ENCODE results near the gene SYTL4. TPM values are rescaled to one million over a fixed set of nuclear protein-coding genes. Genes with fewer than 3 reads are reported as not detected.
A peak's percentile ranks its signal among the peaks of the same experiment; 100 is the strongest.

Gene SYTL4
- total RNA-seq, 1 donor, result 5.1 TPM

- DNase-seq (ENCODE audit: low read depth), result peak; percentile 87
- peak; percentile 8 for TF ChIP-seq CTCF (IDR thresholded peaks at IDR 0.05; ENCODE audit: insufficient read depth, low read length)
- H3K4me3 ChIP-seq (ENCODE audit: low read depth, low read length), result no peak overlapping the region
Observed at GRCh38 chrX:100649550-100650356, 82.2 kb downstream of the SYTL4 start.

DNA sequence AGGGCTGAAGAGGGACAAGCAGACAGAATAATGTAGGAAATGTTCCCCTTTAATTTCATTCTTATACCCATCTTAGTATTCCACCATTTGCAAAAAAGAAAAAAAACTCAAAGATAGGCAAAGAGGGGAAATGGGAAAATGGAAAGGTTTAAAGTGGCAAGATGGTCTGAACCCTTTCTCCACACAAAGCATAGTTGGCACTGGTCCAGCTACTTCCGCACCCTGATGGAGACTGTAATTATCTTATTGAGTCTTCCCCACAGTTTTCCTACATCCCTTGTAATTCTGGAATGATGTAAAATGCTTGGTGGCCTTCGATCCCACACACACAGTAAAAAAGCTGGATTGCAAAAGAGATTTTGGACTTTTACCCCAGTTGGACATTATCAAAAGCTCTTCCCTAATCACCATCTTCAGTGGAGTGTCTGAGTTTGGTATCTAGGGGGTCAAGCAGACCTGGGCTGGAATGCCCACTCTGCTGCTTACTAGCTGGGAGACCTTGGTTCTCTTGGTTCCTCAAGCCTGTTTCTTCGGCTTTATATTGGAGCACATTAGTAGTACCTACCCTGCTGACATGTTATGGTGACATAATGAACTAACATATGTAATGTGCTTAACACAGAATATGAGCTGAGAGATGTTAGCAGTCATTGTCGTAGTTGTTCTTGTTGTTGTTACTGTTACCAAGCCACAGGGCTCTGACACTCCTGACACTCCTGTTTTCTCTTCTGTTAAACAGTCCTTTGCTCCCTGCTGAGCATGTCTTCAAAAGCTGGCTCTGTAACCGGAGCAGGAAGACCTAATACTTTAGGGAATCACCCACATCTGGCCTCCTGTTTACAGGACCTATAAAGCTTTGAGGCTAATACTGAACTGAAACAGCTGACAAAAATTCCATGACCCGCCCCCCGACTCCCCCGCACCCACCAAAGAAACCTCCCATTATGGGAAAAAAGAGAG is 83.2 kb downstream of the SYTL4 start:
- no peak for TF ChIP-seq CTCF (IDR thresholded peaks at IDR 0.05; ENCODE audit: insufficient read depth, low read length)
- H3K4me3 ChIP-seq (ENCODE audit: low read depth, low read length), result no peak overlapping the region
- DNase-seq (ENCODE audit: low read depth), result peak; percentile 56

GRCh38 chrX:100647739-100648138 is 84.2 kb downstream of the SYTL4 start:
- H3K4me3 ChIP-seq (ENCODE audit: low read depth, low read length), result no peak overlapping the region
- no peak for TF ChIP-seq CTCF (IDR thresholded peaks at IDR 0.05; ENCODE audit: insufficient read depth, low read length)
- no peak for DNase-seq (ENCODE audit: low read depth)

- H3K4me3 ChIP-seq (ENCODE audit: low read depth, low read length), result no peak overlapping the region
- peak; percentile 3 for TF ChIP-seq CTCF (IDR thresholded peaks at IDR 0.05; ENCODE audit: insufficient read depth, low read length)
- peak; percentile 36 for DNase-seq (ENCODE audit: low read depth)
Observed at GRCh38 chrX:100647095-100647494, 84.8 kb downstream of the SYTL4 start.

- H3K4me3 ChIP-seq (ENCODE audit: low read depth, low read length), result peak overlapping the region; percentile 49
- no peak for TF ChIP-seq CTCF (IDR thresholded peaks at IDR 0.05; ENCODE audit: insufficient read depth, low read length)
- DNase-seq (ENCODE audit: low read depth), result no peak
Observed at GRCh38 chrX:100645106-100645505, 86.8 kb downstream of the SYTL4 start.

DNA sequence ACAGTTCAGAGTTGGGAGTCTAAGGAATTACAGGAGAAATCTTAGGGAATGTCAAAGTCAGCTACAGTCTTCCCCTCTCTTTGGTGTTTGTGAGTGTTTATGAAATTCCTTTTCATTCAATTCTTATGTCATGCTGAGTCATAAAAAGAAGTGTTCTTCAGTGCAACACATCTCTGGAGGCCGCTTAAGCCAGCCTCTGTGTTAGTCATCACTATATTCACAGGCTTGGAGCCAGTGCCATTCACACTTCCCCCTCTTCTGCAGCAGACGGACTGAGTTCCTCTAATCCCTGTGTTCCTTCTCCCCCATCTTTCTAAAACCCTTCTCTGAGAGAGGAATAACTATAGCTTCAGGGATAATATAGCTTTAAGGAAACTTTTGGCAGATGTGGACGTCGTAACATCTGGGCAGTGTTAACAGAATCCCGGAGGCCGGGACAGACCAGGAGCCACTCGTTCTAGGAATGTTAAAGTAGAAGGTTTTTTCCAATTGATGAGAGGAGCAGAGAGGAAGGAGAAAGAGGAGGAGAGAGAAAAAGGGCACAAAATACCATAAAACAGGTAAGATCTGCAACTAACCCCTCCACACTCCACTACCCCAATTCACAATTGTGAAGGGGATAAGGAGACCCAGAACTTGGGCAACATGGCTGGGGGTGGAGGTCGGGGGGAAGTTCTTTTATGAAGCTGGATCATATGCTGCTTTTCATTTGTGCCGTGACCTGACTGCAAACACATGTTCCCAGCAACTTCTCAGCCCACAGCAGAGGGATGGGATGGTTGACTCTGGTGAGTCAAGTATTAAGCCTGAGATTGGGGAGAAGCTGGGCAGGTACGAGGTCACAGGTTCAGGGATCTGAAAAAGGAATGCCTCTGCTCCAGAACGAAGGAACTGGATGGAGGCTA is 87.7 kb downstream of the SYTL4 start, which contains the start of gene SRPX2:
Gene SRPX2 (plus strand): TSS at position 244 of the 905 bp plus-strand sequence. CDS start 2,124 bp downstream, outside the sequence.
- TF ChIP-seq CTCF (IDR thresholded peaks at IDR 0.05; ENCODE audit: insufficient read depth, low read length), result no peak
- peak within 1 kb of the TSS; percentile 49 for H3K4me3 ChIP-seq (ENCODE audit: low read depth, low read length)
- peak; percentile 90 for DNase-seq (ENCODE audit: low read depth)
